ENCODE data around the gene PCCA.
"Not testable (repeated sequence)": the region's sequence is repeated elsewhere in the genome, so short reads cannot be mapped to it uniquely, and the experiment has no call there.

Gene PCCA

DNA sequence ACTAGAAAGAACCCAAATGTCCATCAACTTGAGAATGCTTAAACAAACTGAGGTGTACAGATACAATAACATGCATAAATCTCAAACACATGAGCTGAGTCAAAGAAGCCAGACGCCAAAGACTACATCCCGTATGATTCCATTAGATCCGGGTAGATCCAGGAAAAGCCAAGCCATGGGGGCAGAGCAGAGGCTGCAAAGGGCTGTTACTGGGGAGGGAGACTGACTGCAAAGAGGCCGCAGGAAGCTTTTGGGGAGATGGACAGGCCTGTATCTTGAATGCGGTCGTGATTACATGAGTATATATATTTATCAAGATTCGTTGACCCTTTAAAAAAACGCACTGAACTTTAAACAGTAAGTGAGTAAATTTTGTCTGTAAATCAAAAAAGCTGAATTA lies 471.0 kb downstream of the PCCA start:
- no peak for DNase-seq

DNA sequence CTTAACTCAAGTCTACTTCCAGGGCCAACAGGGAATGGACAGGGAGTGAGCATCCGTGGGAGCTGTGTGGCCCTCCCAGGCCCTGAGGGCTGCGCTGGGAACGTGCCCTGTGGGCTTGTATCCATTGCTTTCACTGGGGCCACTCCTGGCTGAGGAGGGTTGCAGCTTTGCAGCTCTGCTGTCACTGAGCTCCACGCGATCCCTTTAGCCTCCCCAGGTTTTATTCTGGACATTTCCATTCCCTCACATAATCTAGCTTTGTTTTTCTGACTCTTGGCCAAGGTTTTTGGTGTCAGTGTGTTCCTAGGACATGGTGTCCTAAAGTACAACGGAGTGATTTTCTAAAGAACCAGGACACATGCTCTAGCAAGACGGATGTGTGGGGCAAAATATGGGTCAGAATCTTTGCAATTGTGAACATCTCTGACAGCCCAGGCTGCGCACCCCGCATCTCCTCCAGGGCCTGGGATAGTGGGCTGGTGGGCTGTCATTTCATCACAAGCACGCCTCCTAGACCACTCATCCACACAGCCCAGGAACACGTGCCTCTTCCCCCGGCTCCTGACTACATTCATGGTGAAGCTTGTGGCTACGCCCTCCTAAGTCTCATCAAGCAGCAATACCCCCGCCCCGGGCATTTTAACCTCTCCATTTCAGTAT lies 471.7 kb downstream of the PCCA start:
- DNase-seq: no peak

DNA sequence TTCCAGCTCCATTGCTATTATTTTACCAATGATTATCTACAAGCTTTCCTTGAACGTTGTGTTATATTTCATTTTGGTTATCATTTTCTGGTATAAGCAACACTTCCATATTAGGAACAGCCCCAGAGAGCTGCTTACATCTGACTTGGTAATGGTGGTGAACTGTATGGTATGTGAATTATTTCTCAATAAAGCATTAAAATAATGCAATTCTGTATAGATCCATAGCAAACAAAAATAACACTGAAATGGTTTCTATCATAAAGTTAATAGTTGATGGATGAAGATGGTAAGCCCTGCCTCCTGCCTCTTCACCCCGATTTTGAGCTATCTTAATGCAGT lies 472.2 kb downstream of the PCCA start:
- DNase-seq: no peak

DNA sequence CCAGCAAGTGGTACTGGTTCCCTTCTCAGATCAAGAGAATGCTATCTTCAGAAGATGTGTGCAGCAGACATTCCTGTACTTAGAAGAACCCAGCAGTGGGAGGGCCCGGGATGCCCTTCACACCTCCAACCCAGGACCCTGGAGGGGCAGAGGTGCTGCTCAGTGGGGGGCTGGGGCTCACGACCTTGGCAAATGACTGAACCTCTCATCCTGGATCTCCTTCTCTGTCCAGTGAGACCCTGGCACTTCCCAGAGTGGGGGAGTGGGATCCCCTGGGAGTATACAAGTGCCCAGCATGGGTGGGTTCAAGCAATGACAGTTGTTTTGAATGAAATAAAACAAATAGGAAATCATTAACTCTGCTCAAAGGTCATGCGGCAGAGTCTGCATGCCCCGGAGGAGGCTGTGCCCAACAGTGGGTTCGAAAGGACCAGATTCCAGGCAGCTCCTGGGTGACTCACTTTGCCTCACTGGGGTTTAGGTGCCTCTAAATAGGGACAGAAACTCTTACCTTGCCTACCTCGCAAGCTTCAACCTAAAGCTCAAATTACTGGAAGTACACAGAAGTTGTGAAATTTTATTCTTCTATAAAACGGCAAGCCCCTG lies 472.8 kb downstream of the PCCA start:
- no peak for DNase-seq

DNA sequence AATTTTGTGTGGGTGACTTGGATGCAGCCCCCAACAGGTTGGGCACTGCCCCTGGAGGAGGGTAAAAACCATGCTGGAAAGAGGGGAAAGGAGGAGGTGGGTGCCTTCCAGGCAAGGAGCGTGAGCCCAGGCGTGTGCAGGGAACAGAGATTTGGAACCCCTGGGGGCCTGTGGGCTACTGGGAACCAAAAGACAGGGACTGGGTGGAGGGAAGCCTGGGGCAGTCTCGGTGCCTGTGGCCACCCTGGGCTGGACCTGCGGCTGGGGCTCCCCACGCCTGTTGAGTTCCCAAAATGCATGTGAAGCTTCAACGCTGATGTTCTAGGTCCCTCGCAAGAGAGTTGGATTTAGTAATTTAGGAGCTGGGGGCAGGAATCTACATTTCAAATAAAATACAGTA lies 474.9 kb downstream of the PCCA start:
- DNase-seq: no peak

DNA sequence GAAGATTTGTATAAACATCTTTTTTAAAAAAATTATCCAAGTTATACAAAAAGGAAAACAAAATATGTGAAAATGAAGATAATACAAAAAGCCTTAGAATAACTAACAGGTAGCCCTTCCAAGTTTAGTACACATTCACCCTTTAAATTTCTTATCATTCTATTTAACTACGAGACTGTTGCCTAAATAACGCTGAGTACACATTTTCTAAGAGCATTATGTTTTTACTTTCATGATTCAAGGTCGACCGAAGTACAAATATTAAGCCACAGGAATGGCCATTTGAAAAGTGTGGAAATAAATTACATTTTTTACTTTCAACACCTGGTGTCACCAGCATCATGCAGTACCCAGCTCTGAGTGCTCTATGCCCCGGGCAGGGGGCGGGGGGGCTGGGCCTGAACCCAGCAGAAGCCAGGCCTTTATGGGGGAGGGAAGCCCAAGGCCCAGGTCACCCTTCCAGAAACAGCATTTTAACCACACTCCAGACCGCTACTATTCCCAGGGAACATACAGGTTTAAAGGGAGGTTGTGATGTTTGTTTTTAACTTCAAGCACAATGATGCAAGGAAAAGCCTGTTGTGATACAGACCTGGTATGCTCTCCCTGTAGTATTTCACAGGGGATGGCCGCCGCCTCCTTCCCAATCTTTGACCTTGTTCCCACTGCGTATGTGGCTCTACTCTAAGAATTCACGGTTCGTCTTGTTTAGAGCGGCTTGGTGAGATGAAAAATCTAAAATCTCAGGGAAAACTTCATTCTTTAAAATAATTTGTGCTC lies 475.7 kb downstream of the PCCA start:
- no peak for DNase-seq

DNA sequence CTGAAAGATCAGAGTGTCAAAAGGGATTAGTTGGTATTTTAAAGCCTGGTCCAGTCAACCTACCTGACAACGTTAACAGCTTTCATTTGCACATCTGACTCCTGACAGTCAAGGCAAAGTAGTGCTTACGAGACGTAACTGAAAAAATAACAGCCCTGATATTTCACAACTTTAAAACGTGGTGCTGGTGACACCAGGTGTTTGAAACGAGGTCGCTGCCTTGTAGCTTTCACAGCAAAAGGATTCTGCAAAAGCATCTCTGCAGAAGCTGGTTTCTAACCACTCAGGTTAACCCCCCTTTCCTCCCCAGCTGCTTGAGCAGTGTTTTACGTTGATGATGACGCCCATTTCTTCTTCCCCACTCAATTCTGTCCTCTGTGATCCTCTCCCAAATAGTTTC lies 476.4 kb downstream of the PCCA start:
- no peak for DNase-seq

DNA sequence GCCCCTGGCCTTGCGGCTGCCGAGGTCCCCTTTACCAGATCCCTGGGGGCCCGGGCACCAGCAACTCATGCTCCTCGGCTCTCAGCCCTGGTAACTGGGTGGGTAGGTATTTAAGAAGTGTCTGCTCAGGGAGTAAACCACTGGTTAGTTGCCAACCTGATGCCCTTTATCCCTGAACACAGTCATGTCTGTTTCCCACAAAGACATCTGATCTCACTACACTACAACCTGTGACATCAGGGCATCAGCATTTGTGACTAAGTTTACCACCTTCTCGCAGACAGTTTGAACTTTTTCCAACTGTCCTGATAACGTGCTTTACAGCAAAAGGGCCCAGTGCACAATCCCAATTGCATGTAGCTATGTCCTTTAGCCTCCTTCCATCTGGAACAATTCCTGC lies 477.6 kb downstream of the PCCA start:
- DNase-seq: no peak

DNA sequence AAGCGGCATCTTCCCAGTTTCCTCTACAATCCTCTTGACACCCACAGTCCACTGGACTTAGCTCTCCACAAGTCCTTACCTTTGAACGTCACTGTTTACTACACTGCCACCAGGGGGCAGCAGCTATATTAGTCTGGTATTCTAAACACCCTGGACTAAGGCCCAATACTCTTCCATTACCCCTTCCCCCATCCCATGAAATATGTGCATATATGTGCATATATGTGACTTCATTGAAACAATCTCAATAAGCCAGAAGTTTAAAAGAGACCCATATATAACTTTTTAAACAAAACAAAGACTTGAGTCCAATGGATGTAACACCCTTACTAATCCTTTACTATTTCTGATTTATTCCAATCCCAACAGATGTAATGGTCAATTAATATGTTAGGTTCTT lies 484.2 kb downstream of the PCCA start:
- peak; percentile 75 to 77 for DNase-seq

DNA sequence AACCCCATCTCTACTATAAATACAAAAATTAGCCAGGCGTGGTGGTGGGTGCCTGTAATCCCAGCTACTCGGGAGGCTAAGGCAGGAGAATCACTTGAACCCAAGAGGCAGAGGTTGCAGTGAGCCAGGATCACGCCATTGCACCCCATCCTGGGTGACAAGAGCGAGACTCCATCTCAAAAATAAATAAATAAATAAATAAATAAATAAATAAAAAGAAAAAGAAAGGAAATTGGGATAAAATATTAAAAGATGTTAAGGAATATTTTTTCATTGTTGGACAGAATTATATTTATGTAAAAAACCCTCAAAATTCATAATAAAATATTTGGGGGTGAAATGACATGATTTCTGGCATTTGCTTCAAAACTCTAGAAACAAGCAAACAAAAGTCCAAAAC lies 488.3 kb downstream of the PCCA start:
- not testable (repeated sequence) for DNase-seq

All from AML-193 (cell line).